H1 (cell line): ENCODE results near the gene SFN. TPM values are rescaled to one million over a fixed set of nuclear protein-coding genes. Genes with fewer than 3 reads are reported as not detected.

ENCODE experiments used
- CTCF ChIA-PET: fragments of 300-600 bp; sonication (Branson Sonifier 250); formaldehyde crosslinking; loops from one replicate; lab custom pipeline; 2021; ENCODE audit not compliant: partially characterized antibody; lab: Charles Lee
- POLR2A ChIA-PET: fragments of 300-600 bp; sonication (Branson Sonifier 250); formaldehyde crosslinking; loops from one replicate; lab custom pipeline; 2021; ENCODE audit warnings: inconsistent platforms; ENCODE audit not compliant: partially characterized antibody; lab: Charles Lee
- DNase-seq, 2 experiments: peaks; one replicate each; pipeline versions ENCODE4 v3.0.0 to v3.0.0-alpha.2; 2010 to 2022; ENCODE audit warnings: low spot score in 2 of 2, low read depth in 1 of 2, mixed read lengths in 1 of 2
- FAIRE-seq: peaks from 2 replicates; lab custom pipeline; 2011; peaks lifted over from hg19 to GRCh38; lab: Jason Lieb, UNC
- H2AFZ ChIP-seq: 2 replicates; pipeline ENCODE4 v1.8.1; 2012; ENCODE audit warnings: low read length, inconsistent platforms
- H2AK5ac ChIP-seq: 2 replicates; pipeline ENCODE4 v1.6.1; 2013; ENCODE audit warnings: low read depth, low read length
- H2BK120ac ChIP-seq: replicated peaks from 2 replicates; pipeline ENCODE3; 2013; ENCODE audit warnings: low read depth, low read length, inconsistent platforms
- H2BK12ac ChIP-seq: 2 replicates; pipeline ENCODE4 v1.6.1; 2013; ENCODE audit warnings: low read depth, low read length
- H2BK15ac ChIP-seq: 2 replicates; pipeline ENCODE4 v1.6.1; 2013; ENCODE audit warnings: low read length
- H2BK20ac ChIP-seq: 2 replicates; pipeline ENCODE4 v1.6.1; 2013; ENCODE audit warnings: low read length
- H2BK5ac ChIP-seq: 2 replicates; pipeline ENCODE4 v1.6.1; 2013; ENCODE audit warnings: low read depth, low read length
- H3K14ac ChIP-seq: 2 replicates; pipeline ENCODE4 v1.6.1; 2013; ENCODE audit warnings: inconsistent platforms; ENCODE audit not compliant: insufficient read length
- H3K18ac ChIP-seq: 2 replicates; pipeline ENCODE4 v1.6.1; 2013; ENCODE audit warnings: low read length; ENCODE audit errors: extremely low read depth
- H3K23ac ChIP-seq: 2 replicates; pipeline ENCODE4 v1.6.1; 2013; ENCODE audit warnings: inconsistent platforms; ENCODE audit not compliant: insufficient read length
- H3K23me2 ChIP-seq: 2 replicates; pipeline ENCODE4 v1.6.1; 2013; ENCODE audit warnings: low read depth, low read length
- H3K27ac ChIP-seq: 2 replicates; pipeline ENCODE4 v1.6.1; 2011; ENCODE audit warnings: low read depth, low read length, inconsistent platforms
- H3K27me3 ChIP-seq, 4 experiments: replicated peaks in 1 of 4; 1 replicate in 1 of 4; 2 replicates in 3 of 4; pipeline versions ENCODE4 v1.6.1 to v1.8.1; 2011 to 2013; ENCODE audit warnings: low read length in 3 of 4, mild to moderate bottlenecking in 3 of 4, inconsistent platforms in 2 of 4, mixed read lengths in 2 of 4, moderate library complexity in 1 of 4; ENCODE audit not compliant: control insufficient read depth in 3 of 4, insufficient read depth in 3 of 4; ENCODE audit errors: extremely low read depth in 1 of 4
- H3K36me3 ChIP-seq, 4 experiments: 2 replicates each; pipeline versions ENCODE4 v1.6.1 to v1.8.1; 2011 to 2013; ENCODE audit warnings: mild to moderate bottlenecking in 4 of 4, low read length in 3 of 4, moderate library complexity in 2 of 4, control low read depth in 1 of 4, inconsistent platforms in 1 of 4; ENCODE audit not compliant: insufficient read depth in 4 of 4, control insufficient read depth in 2 of 4
- H3K4ac ChIP-seq: replicated peaks from 2 replicates; pipeline ENCODE3; 2013; ENCODE audit warnings: low read length, low read depth, mixed read lengths, inconsistent platforms; ENCODE audit not compliant: insufficient read length
- H3K4me1 ChIP-seq, 4 experiments: replicated peaks in 1 of 4; 1 replicate in 1 of 4; 2 replicates in 3 of 4; pipeline versions ENCODE4 v1.6.1 to v1.8.1; 2011 to 2013; ENCODE audit warnings: low read length in 3 of 4, inconsistent platforms in 2 of 4, mixed read lengths in 1 of 4; ENCODE audit not compliant: insufficient read depth in 4 of 4, control insufficient read depth in 3 of 4
- H3K4me2 ChIP-seq, 2 experiments: 2 replicates each; pipeline versions ENCODE4 v1.6.1 to v1.8.1; 2011 to 2013; ENCODE audit warnings: low read depth in 2 of 2, low read length in 2 of 2, control low read depth in 1 of 2, inconsistent platforms in 1 of 2, mild to moderate bottlenecking in 1 of 2; ENCODE audit not compliant: insufficient read depth in 1 of 2
- H3K4me3 ChIP-seq, 4 experiments: fragments of 200-600, 300-600 bp in 1 of 4; sonication (generic), shearing (Covaris generic), sonication (Bioruptor Twin) in 1 of 4; 2 replicates each; pipeline versions ENCODE4 v1.5.1 to v1.8.1; 2011 to 2016; ENCODE audit warnings: low read length in 4 of 4, low read depth in 3 of 4, control low read depth in 2 of 4, inconsistent platforms in 2 of 4, mild to moderate bottlenecking in 2 of 4, mixed read lengths in 1 of 4, moderate library complexity in 1 of 4; ENCODE audit not compliant: insufficient read depth in 2 of 4; ENCODE audit errors: extremely low read depth in 1 of 4
- H3K56ac ChIP-seq: replicated peaks from 2 replicates; pipeline ENCODE3; 2013; ENCODE audit warnings: low read depth, mild to moderate bottlenecking, mixed read lengths, low read length, inconsistent platforms; ENCODE audit not compliant: insufficient read length
- H3K79me1 ChIP-seq: 2 replicates; pipeline ENCODE4 v1.6.1; 2013; ENCODE audit warnings: low read depth, low read length, control low read depth
- H3K79me2 ChIP-seq, 2 experiments: 2 replicates each; pipeline versions ENCODE4 v1.6.1 to v1.8.1; 2012 to 2013; ENCODE audit warnings: low read length in 2 of 2, mild to moderate bottlenecking in 2 of 2, inconsistent platforms in 1 of 2; ENCODE audit not compliant: insufficient read depth in 2 of 2, control insufficient read depth in 1 of 2
- H3K9ac ChIP-seq, 4 experiments: replicated peaks in 1 of 4; 1 replicate in 1 of 4; 2 replicates in 3 of 4; pipeline versions ENCODE4 v1.6.1 to v1.8.1; 2011 to 2013; ENCODE audit warnings: low read depth in 3 of 4, low read length in 3 of 4, control low read depth in 2 of 4, mild to moderate bottlenecking in 2 of 4, moderate library complexity in 2 of 4, inconsistent platforms in 1 of 4; ENCODE audit errors: extremely low read depth in 1 of 4
- H3K9me3 ChIP-seq, 2 experiments: 2 replicates each; pipeline versions ENCODE4 v1.6.1 to v1.8.1; 2012 to 2013; ENCODE audit warnings: mild to moderate bottlenecking in 2 of 2, moderate library complexity in 2 of 2, control low read depth in 1 of 2, inconsistent platforms in 1 of 2, low read depth in 1 of 2, low read length in 1 of 2, mixed read lengths in 1 of 2; ENCODE audit not compliant: insufficient read depth in 2 of 2
- H4K20me1 ChIP-seq, 2 experiments: replicated peaks in 1 of 2; 2 replicates each; pipeline versions ENCODE3 to v1.8.1; 2011 to 2013; ENCODE audit warnings: inconsistent platforms in 2 of 2, low read length in 2 of 2, mild to moderate bottlenecking in 1 of 2; ENCODE audit not compliant: insufficient read depth in 2 of 2, control insufficient read depth in 1 of 2
- H4K5ac ChIP-seq: 2 replicates; pipeline ENCODE4 v1.6.1; 2013; ENCODE audit warnings: low read length, low read depth, mixed read lengths, inconsistent platforms; ENCODE audit not compliant: insufficient read length
- H4K8ac ChIP-seq: 2 replicates; pipeline ENCODE4 v1.8.0; 2013; ENCODE audit warnings: mild to moderate bottlenecking, moderate library complexity, low read length, inconsistent platforms; ENCODE audit not compliant: insufficient read depth; ENCODE audit errors: extremely low read depth
- H4K91ac ChIP-seq: replicated peaks from 2 replicates; pipeline ENCODE3; 2013; ENCODE audit warnings: low read length, mixed read lengths, inconsistent platforms; ENCODE audit not compliant: insufficient read length
- PHF8 ChIP-seq: fragments of 200-600 bp; sonication (generic); conservative IDR thresholded peaks from 2 replicates; pipeline ENCODE4 v1.7.1; 2012; ENCODE audit warnings: low read depth, mild to moderate bottlenecking, inconsistent platforms, low read length, moderate library complexity
- RXRA ChIP-seq: IDR thresholded peaks from 2 replicates; pipeline ENCODE4 v1.6.1; 2011; ENCODE audit warnings: low read depth, mild to moderate bottlenecking, low read length, moderate library complexity; ENCODE audit not compliant: insufficient read depth
- SAP30 ChIP-seq: fragments of 300-600 bp; sonication (generic); IDR thresholded peaks from 2 replicates; pipeline ENCODE4 v1.7.1; 2012; ENCODE audit warnings: low read length, moderate library complexity, mild to moderate bottlenecking, inconsistent platforms; ENCODE audit not compliant: insufficient read depth, insufficient replicate concordance
- WGBS, 2 experiments: shearing (Covaris generic) in 1 of 2; methylation state at CpG; one replicate each; pipeline versions ENCODE4 v1.1.6 to v1.1.7; 2013 to 2015; ENCODE audit warnings: low lambda C conversion rate in 2 of 2, mixed read lengths in 2 of 2, inconsistent platforms in 1 of 2, low coverage in 1 of 2, missing lambda C conversion rate in 1 of 2; ENCODE audit not compliant: insufficient replicate concordance in 2 of 2, insufficient coverage in 1 of 2, insufficient read length in 1 of 2; ENCODE audit errors: extremely low coverage in 1 of 2, missing lambda C conversion rate in 1 of 2; 5-methylcytosine and 5-hydroxymethylcytosine counted together
- polyA plus RNA-seq, 7 experiments: library from polyadenylated mRNA; depleted of rRNA in 3 of 7; stranded (reverse) in 5 of 7; unstranded in 2 of 7; fragments of >200 nt in 5 of 7; fragments of 200-250 nt in 2 of 7; gene quantifications; 1 replicate in 5 of 7; 2 replicates in 1 of 7; 4 replicates in 1 of 7; pipeline versions ENCODE4 v1.2.1 to v1.2.3, GENCODE V29; 2011 to 2013; ENCODE audit warnings: missing spikeins in 2 of 7, mixed read lengths in 2 of 7
- total RNA-seq: library from RNA; stranded (reverse); fragmentation: NEBNext Ultra II Directional; extraction: Animal tissue kit (Norgen Biotek cat#: 25700); gene quantifications from 2 replicates; pipeline ENCODE4 v1.2.1, GENCODE V29; 2021

The SFN gene
- total and polyA plus RNA-seq, 2 of the 8 experiments (the other 6 are each of a cell fraction or from before 2014, with no cell fraction given) = 3.3 to 3.9 TPM

DNA sequence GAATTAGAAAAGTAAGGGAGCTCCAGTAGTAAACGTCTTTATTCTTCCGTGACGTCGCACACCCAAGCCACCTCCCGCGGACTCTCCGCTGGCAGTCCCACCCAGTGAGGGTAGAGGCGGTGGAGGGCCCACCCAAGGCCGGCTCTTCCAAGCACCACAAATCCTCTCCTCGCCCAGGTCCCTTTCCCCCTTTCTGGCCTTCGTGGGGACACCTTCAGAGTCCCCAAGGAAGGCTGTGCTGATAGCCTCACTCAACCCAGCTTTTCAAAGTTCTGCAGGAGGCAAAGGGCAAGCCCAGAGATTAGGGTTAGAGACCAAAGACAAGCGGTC lies 27.5 kb downstream of the SFN start:
- Histone ChIP-seq H3K4ac (no peak overlapping the region), H3K4me2 (peak overlapping the region; percentile 79 to 97), H3K9me3 (no peaks in the 10 kb centered on the region), H3K14ac (no peak overlapping the region), H3K23me2 (peaks cover 12% of the 10 kb centered on the region; the same call in 1 of the 2 replicates), H4K91ac (peak overlapping the region; percentile 47), H3K9ac (peak overlapping the region in 3 of 4 experiments; percentile 72 to 84 (median 82); a peak in 5 of 7 replicates), H4K20me1 (peaks cover 2 to 6% of the 10 kb centered on the region in 2 experiments), H3K23ac (no peak overlapping the region), H4K5ac (peak overlapping the region; percentile 70), H3K79me2 (peaks cover 0 to 12% of the 10 kb centered on the region in 2 experiments; a peak in 2 of 4 replicates), H3K27me3 (no peaks in the 10 kb centered on the region), H3K36me3 (peaks cover 9 to 36% (median 24%) of the 10 kb centered on the region in 4 experiments; a peak in 6 of 8 replicates), H3K4me3 (peak overlapping the region; percentile 77 to 80 (median 80)), H2BK5ac (peak overlapping the region; percentile 13; the same call in 1 of the 2 replicates), H3K18ac (no peak overlapping the region; the same call in none of the 2 replicates), H3K27ac (peak overlapping the region; percentile 38; the same call in 1 of the 2 replicates), H2BK15ac (no peak overlapping the region), H2AFZ (no peak overlapping the region; the same call in 1 of the 2 replicates), H2BK20ac (no peak overlapping the region), H3K56ac (peak overlapping the region; percentile 5), H3K79me1 (0 out of 2 replicates have a peak, but pooled peaks cover 2% of the 10 kb centered on the region), H2AK5ac (no peak overlapping the region), H2BK120ac (no peak overlapping the region), H2BK12ac (no peak overlapping the region), H3K4me1 (peaks cover 0 to 8% (median 3%) of the 10 kb centered on the region in 4 experiments; a peak in 3 of 7 replicates), H4K8ac (peak overlapping the region; percentile 96; the same call in 1 of the 2 replicates)
- POLR2A ChIA-PET = interaction anchor here (0.7 to 6.5 kb wide), 20 partner anchors 8 to 116 kb away, joined by 3 to 66 read pairs (median 4); partner anchors contain the start of genes GPATCH3 and NR0B2
- FAIRE-seq (no peak), DNase-seq (no peak)
- WGBS, 2 experiments = 36% methylated on average over 2 of the region's 12 CpGs; no CpG with 5 or more reads in 1 of the 2 experiments
- TF ChIP-seq SAP30 = peak; percentile 7
- no peak for TF ChIP-seq RXRA
- TF ChIP-seq PHF8 = peak; percentile 57; the same call in 1 of the 2 replicates
- CTCF ChIA-PET = interaction anchor here (0.8 to 31.7 kb wide), 8 partner anchors 9 to 352 kb away, joined by 3 to 547 read pairs (median 8); partner anchors contain the start of genes GPATCH3 and SFN
